Renal cortical epithelial cell (primary cell): ENCODE data around the gene TMEM141. TPM values are rescaled to one million over a fixed set of nuclear protein-coding genes. Genes with fewer than 3 reads are reported as not detected.

Experiments used
- DNase-seq: peaks from one replicate; pipeline ENCODE4 v3.0.0-alpha.2; 2011; ENCODE audit warnings: low read depth
- total RNA-seq: library from RNA; depleted of rRNA; stranded (reverse); fragments of >200 nt; gene quantifications from 2 replicates; pipeline ENCODE4 v1.2.3, GENCODE V29; 2014

TMEM141 gene
- total RNA-seq, 1 donor from 2014 or later = 29.9 TPM

- no peak for DNase-seq
Measured at GRCh38 chr9:136814725-136815421, 23.7 kb downstream of the TMEM141 start.

- no peak for DNase-seq
Measured at GRCh38 chr9:136815422-136815782, 24.3 kb downstream of the TMEM141 start.

GRCh38 chr9:136820971-136821825 lies 30.1 kb downstream of the TMEM141 start:
- DNase-seq = no peak

GRCh38 chr9:136821826-136822544 lies 30.8 kb downstream of the TMEM141 start:
- no peak for DNase-seq

GRCh38 chr9:136823136-136824046 lies 32.2 kb downstream of the TMEM141 start:
- DNase-seq = no peak

GRCh38 chr9:136824496-136825225 lies 33.5 kb downstream of the TMEM141 start:
- no peak for DNase-seq

- no peak for DNase-seq
Measured at GRCh38 chr9:136825295-136826187, 34.4 kb downstream of the TMEM141 start.

- no peak for DNase-seq
Measured at GRCh38 chr9:136826188-136826541, 35.0 kb downstream of the TMEM141 start.

GRCh38 chr9:136826703-136827582 lies 35.8 kb downstream of the TMEM141 start:
- no peak for DNase-seq

GRCh38 chr9:136827794-136828473 lies 36.8 kb downstream of the TMEM141 start:
- DNase-seq = no peak

GRCh38 chr9:136828474-136829140 lies 37.5 kb downstream of the TMEM141 start:
- no peak for DNase-seq

- no peak for DNase-seq
Measured at GRCh38 chr9:136829412-136829811, 38.3 kb downstream of the TMEM141 start.

GRCh38 chr9:136829981-136830885 lies 39.1 kb downstream of the TMEM141 start:
- DNase-seq = no peak

- DNase-seq = no peak
Measured at GRCh38 chr9:136831002-136831719, 40.0 kb downstream of the TMEM141 start.

- DNase-seq = no peak
Measured at GRCh38 chr9:136831720-136832104, 40.6 kb downstream of the TMEM141 start.

- DNase-seq = no peak
Measured at GRCh38 chr9:136832581-136832980, 41.4 kb downstream of the TMEM141 start.
